Uterus (tissue), 2 donors: ENCODE measurements around the gene CCDC200.

Experiments used
- CTCF ChIP-seq, 4 experiments: fragments of 200-600 bp in 2 of 4; fragments of 450-650 bp in 2 of 4; sonication (generic) in 2 of 4; IDR thresholded peaks; one replicate each; pipeline ENCODE4 v1.5.1; 2016 to 2019; ENCODE audit warnings: antibody characterized with exemption in 4 of 4, mild to moderate bottlenecking in 2 of 4, moderate library complexity in 1 of 4
- POLR2A ChIP-seq, 2 donors: fragments of 450-650 bp; IDR thresholded peaks; one replicate each; pipeline ENCODE4 v1.6.1; 2016; ENCODE audit warnings: antibody characterized with exemption in 2 of 2, mild to moderate bottlenecking in 1 of 2, moderate library complexity in 1 of 2

GRCh38 chr17:43219746-43220380, 8.6 kb downstream of the CCDC200 start:
- TF ChIP-seq POLR2A (IDR thresholded peaks at IDR 0.05) (no peak), CTCF (IDR thresholded peaks at IDR 0.05) (no peak)
